GM12878 (cell line): ENCODE results near the gene SYK. TPM values are rescaled to one million over a fixed set of nuclear protein-coding genes. Genes with fewer than 3 reads are reported as not detected.

Source experiments
- ATAC-seq: fragments of 200-7000 bp; cut with Tn5 transposase; 3 replicates; pipeline ENCODE4 v1.9.1; 2020; ENCODE audit warnings: mild to moderate bottlenecking, moderate library complexity
- BruUV-seq: library from RNA; stranded (reverse); fragments of 400-500 nt; replicated peaks from 2 replicates; lab custom pipeline; 2021; lab: Mats Ljungman, UMichigan
- CTCF ChIA-PET: fragments of 300-600 bp; sonication (Branson Sonifier 250); formaldehyde crosslinking; extraction: SDS; loops from one replicate; lab custom pipeline; 2021; ENCODE audit warnings: inconsistent platforms; lab: Yijun Ruan, JAX
- POLR2A ChIA-PET: fragments of 350-600 bp; formaldehyde crosslinking; extraction: SDS; loops from one replicate; lab custom pipeline; 2021; ENCODE audit warnings: inconsistent platforms; lab: Charles Lee
- RAD21 ChIA-PET: fragments of 300-600 bp; sonication (Branson Sonifier 250); formaldehyde crosslinking; loops from one replicate; lab custom pipeline; 2023; ENCODE audit warnings: antibody characterized with exemption; ENCODE audit not compliant: unreplicated experiment; lab: Charles Lee
- SMC1A ChIA-PET: fragments of 300-600 bp; sonication (Branson Sonifier 250); formaldehyde crosslinking; loops from one replicate; lab custom pipeline; 2023; ENCODE audit not compliant: unreplicated experiment, uncharacterized antibody; lab: Charles Lee
- DNase-seq: peaks from one replicate; pipeline ENCODE4 v3.0.0-alpha.2; 2011; ENCODE audit warnings: low read depth, low spot score
- FAIRE-seq: peaks from 3 replicates; lab custom pipeline; 2011; peaks lifted over from hg19 to GRCh38; lab: Jason Lieb, UNC
- H2AFZ ChIP-seq: 2 replicates; pipeline ENCODE4 v1.6.0; 2011; ENCODE audit warnings: low read depth, low read length, control low read depth; ENCODE audit not compliant: control insufficient read depth
- H3K27ac ChIP-seq: 2 replicates; pipeline ENCODE4 v1.5.1; 2011; ENCODE audit warnings: control low read depth; ENCODE audit not compliant: control insufficient read depth, insufficient read depth
- H3K27me3 ChIP-seq, 2 experiments: replicated peaks in 1 of 2; 2 replicates each; pipeline versions ENCODE4 v1.6.0 to v1.6.1; 2011; ENCODE audit warnings: low read length in 1 of 2; ENCODE audit not compliant: control insufficient read depth in 2 of 2, insufficient read depth in 2 of 2
- H3K36me3 ChIP-seq, 2 experiments: 2 replicates each; pipeline ENCODE4 v1.5.1; 2011; ENCODE audit warnings: low read length in 1 of 2; ENCODE audit not compliant: control insufficient read depth in 2 of 2, insufficient read depth in 2 of 2
- H3K4me1 ChIP-seq: 2 replicates; pipeline ENCODE4 v1.6.1; 2011; ENCODE audit warnings: mild to moderate bottlenecking, low read length, moderate library complexity, mixed read lengths; ENCODE audit not compliant: control insufficient read depth, insufficient read depth
- H3K4me2 ChIP-seq: 2 replicates; pipeline ENCODE4 v1.6.0; 2011; ENCODE audit warnings: control low read depth; ENCODE audit not compliant: control insufficient read depth, insufficient read depth
- H3K4me3 ChIP-seq: fragments of 200-600 bp; sonication (generic); 2 replicates; pipeline ENCODE4 v1.5.1; 2016
- H3K79me2 ChIP-seq: 2 replicates; pipeline ENCODE4 v1.6.0; 2011; ENCODE audit warnings: low read length; ENCODE audit not compliant: control insufficient read depth, insufficient read depth
- H3K9ac ChIP-seq: 2 replicates; pipeline ENCODE4 v1.8.0; 2011; ENCODE audit warnings: low read length, control low read depth, mixed read lengths; ENCODE audit not compliant: control insufficient read depth, insufficient read depth
- H3K9me3 ChIP-seq: replicated peaks from 3 replicates; pipeline ENCODE4 v1.5.1; 2011; ENCODE audit warnings: mild to moderate bottlenecking, low read length; ENCODE audit not compliant: control insufficient read depth, insufficient read depth
- H4K20me1 ChIP-seq: 2 replicates; pipeline ENCODE4 v1.6.0; 2011; ENCODE audit not compliant: control insufficient read depth, insufficient read depth
- LARP7 ChIP-seq: fragments of 450-650 bp; IDR thresholded peaks from 2 replicates; pipeline ENCODE4 v1.6.1; 2017; ENCODE audit warnings: mild to moderate bottlenecking
- MYC ChIP-seq: IDR thresholded peaks from 2 replicates; pipeline ENCODE4 v1.6.1; 2011; ENCODE audit warnings: mild to moderate bottlenecking, low read length, moderate library complexity, inconsistent platforms; ENCODE audit not compliant: insufficient read depth, insufficient replicate concordance, insufficient read length, severe bottlenecking
- POLR2A ChIP-seq: IDR thresholded peaks from 2 replicates; pipeline ENCODE4 v1.6.1; 2011; ENCODE audit warnings: low read depth, mild to moderate bottlenecking, low read length
- STAT1 ChIP-seq: fragments of 450-650 bp; conservative IDR thresholded peaks from 2 replicates; pipeline ENCODE4 v1.6.1; 2014; ENCODE audit warnings: antibody characterized with exemption, mild to moderate bottlenecking
- WGBS: methylation state at CpG from one replicate; pipeline ENCODE4 v1.1.6; 2016; ENCODE audit warnings: low lambda C conversion rate; ENCODE audit not compliant: insufficient replicate concordance, insufficient coverage; ENCODE audit errors: missing lambda C conversion rate; 5-methylcytosine and 5-hydroxymethylcytosine counted together
- in situ Hi-C: fragments of 300-500 bp; cut with MboI; formaldehyde crosslinking; loops from 9 replicates; pipeline ENCODE4 v1.14.3; 2018; ENCODE audit warnings: mixed read lengths
- intact Hi-C: fragments of 100-400 bp; cut with micrococcal nuclease; formaldehyde crosslinking; loops from one replicate; pipeline ENCODE4 v1.14.2; 2022; ENCODE audit not compliant: unreplicated experiment
- polyA plus RNA-seq, 11 experiments: library from polyadenylated mRNA; depleted of rRNA in 4 of 11; unstranded in 6 of 11; stranded (reverse) in 5 of 11; fragments of >200 nt; fragmentation: Nextera tagmentation in 4 of 11; fragmentation: Illumina TruSeq in 1 of 11; extraction: Ambion mirVana in 4 of 11; extraction: Trizol in 1 of 11; gene quantifications; 1 replicate in 1 of 11; 2 replicates in 10 of 11; pipeline versions ENCODE4 v1.2.1 to v1.2.3, GENCODE V29; 2011 to 2016; ENCODE audit warnings: inconsistent platforms in 2 of 11, missing spikeins in 2 of 11, low read depth in 1 of 11
- total RNA-seq, 4 experiments: library from RNA; depleted of rRNA in 3 of 4; stranded (reverse); fragments of >200 nt in 3 of 4; fragmentation: Illumina TruSeq in 1 of 4; extraction: Trizol in 1 of 4; gene quantifications; 2 replicates each; pipeline versions ENCODE4 v1.2.1 to v1.2.3, GENCODE V29; 2013 to 2021
- TF ChIP-seq, protein P1 (sequence below): IDR thresholded peaks from 2 replicates; pipeline ENCODE4 v1.6.1; 2011; ENCODE audit warnings: mild to moderate bottlenecking, low read depth, low read length, moderate library complexity; ENCODE audit not compliant: insufficient replicate concordance
- TF ChIP-seq, protein P2 (sequence below): fragments of 450-650 bp; IDR thresholded peaks from 2 replicates; pipeline ENCODE4 v1.6.1; 2017; ENCODE audit warnings: mild to moderate bottlenecking
- TF ChIP-seq, protein P3 (sequence below): IDR thresholded peaks from 2 replicates; pipeline ENCODE4 v1.6.1; 2012; ENCODE audit warnings: mild to moderate bottlenecking, low read depth, low read length

Gene SYK
- total and polyA plus RNA-seq, 10 of the 15 experiments (the other 5 are each of a cell fraction or from before 2014, with no cell fraction given): 6.5 to 135 (median 68.8) TPM

DNA sequence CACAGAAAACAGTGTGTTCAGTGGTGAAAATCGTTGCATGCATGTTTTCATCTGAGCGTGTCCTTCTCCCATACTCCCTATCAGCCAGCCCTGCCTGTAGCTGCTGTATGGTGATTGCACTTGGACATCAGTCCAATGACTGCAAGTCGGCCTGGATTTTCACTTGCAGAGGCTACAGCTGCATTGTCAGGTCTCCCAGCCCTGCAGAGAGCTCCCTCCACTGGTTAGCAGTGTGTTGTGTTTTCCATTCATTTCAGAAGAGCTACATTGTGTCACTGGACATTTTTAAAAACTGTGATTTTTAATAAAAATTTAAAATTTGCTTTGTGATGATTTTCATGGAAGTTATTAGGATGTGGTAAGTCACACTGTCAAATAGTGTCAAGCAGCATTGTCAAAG lies 96.6 kb downstream of the SYK start:
- H3K79me2 ChIP-seq: no peaks in the 10 kb centered on the region
- no TSS peak for BruUV-seq
- H3K4me3 ChIP-seq: no peak overlapping the region
- intact Hi-C loops: no loop called here
- no peaks in the 10 kb centered on the region for H4K20me1 ChIP-seq
- no peak for FAIRE-seq
- in situ Hi-C loops: no loop called here
- no peak overlapping the region for H3K9ac ChIP-seq
- TF ChIP-seq STAT1: no peak
- TF ChIP-seq, protein P1, sequence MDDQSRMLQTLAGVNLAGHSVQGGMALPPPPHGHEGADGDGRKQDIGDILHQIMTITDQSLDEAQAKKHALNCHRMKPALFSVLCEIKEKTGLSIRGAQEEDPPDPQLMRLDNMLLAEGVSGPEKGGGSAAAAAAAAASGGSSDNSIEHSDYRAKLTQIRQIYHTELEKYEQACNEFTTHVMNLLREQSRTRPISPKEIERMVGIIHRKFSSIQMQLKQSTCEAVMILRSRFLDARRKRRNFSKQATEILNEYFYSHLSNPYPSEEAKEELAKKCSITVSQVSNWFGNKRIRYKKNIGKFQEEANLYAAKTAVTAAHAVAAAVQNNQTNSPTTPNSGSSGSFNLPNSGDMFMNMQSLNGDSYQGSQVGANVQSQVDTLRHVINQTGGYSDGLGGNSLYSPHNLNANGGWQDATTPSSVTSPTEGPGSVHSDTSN: no peak
- TF ChIP-seq, all 136 proteins: peak for 0
- H3K27me3 ChIP-seq: no peaks in the 10 kb centered on the region
- POLR2A ChIA-PET: no interaction called here
- CTCF ChIA-PET: interaction anchor here (0.8 to 1.2 kb wide), 2 partner anchors 16 to 20 kb away, joined by 4 to 5 read pairs; no protein-coding TSS in a partner anchor
- H3K36me3 ChIP-seq: peaks cover 4% of the 10 kb centered on the region in 2 experiments; a peak in 2 of 4 replicates
- no peak overlapping the region for H3K27ac ChIP-seq
- 81% methylated on average over 3 of the region's 3 CpGs for WGBS
- no peak overlapping the region for H2AFZ ChIP-seq
- RAD21 ChIA-PET: interaction anchor here (0.9 kb wide), 1 partner anchor 18 kb away, joined by 3 read pairs; no protein-coding TSS in a partner anchor
- DNase-seq: no peak
- H3K9me3 ChIP-seq: no peaks in the 10 kb centered on the region
- SMC1A ChIA-PET: interaction anchor here (1.2 kb wide), 1 partner anchor 17 kb away, joined by 3 read pairs; no protein-coding TSS in a partner anchor
- H3K4me1 ChIP-seq: no peaks in the 10 kb centered on the region
- ATAC-seq: no peak
- no peak overlapping the region for H3K4me2 ChIP-seq

DNA sequence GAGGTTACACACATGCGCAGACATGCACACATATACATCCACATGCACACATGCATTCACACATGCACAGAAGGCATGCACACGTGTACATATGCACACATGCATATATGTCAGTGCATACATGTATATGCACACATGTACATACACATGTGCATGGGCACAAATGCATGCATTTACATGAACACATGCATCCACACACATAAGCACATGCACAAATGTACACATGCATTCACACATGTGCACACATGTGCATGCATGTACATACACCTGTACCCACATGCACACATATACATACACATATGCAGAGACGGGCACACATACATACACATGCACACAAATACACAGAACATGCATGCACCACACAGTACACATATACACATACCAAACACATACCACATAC lies 97.7 kb downstream of the SYK start:
- Histone ChIP-seq H4K20me1 (no peaks in the 10 kb centered on the region), H3K4me2 (no peak overlapping the region), H2AFZ (no peak overlapping the region), H3K9me3 (no peaks in the 10 kb centered on the region), H3K27me3 (no peaks in the 10 kb centered on the region), H3K79me2 (no peaks in the 10 kb centered on the region), H3K36me3 (peaks cover 3 to 4% of the 10 kb centered on the region in 2 experiments; a peak in 1 of 4 replicates), H3K27ac (no peak overlapping the region), H3K4me3 (no peak overlapping the region), H3K9ac (no peak overlapping the region), H3K4me1 (no peaks in the 10 kb centered on the region)
- SMC1A ChIA-PET: no interaction called here
- in situ Hi-C loops: no loop called here
- DNase-seq (no peak), ATAC-seq (no peak), FAIRE-seq (no peak)
- intact Hi-C loops: no loop called here
- CTCF ChIA-PET: interaction anchor here (0.8 to 1.2 kb wide), 2 partner anchors 15 to 19 kb away, joined by 4 to 5 read pairs; no protein-coding TSS in a partner anchor
- POLR2A ChIA-PET: no interaction called here
- RAD21 ChIA-PET: interaction anchor here (0.9 kb wide), 1 partner anchor 17 kb away, joined by 3 read pairs; no protein-coding TSS in a partner anchor
- BruUV-seq: no TSS peak
- 78% methylated on average over 3 of the region's 3 CpGs for WGBS
- no peak for TF ChIP-seq MYC
- TF ChIP-seq, protein P2, sequence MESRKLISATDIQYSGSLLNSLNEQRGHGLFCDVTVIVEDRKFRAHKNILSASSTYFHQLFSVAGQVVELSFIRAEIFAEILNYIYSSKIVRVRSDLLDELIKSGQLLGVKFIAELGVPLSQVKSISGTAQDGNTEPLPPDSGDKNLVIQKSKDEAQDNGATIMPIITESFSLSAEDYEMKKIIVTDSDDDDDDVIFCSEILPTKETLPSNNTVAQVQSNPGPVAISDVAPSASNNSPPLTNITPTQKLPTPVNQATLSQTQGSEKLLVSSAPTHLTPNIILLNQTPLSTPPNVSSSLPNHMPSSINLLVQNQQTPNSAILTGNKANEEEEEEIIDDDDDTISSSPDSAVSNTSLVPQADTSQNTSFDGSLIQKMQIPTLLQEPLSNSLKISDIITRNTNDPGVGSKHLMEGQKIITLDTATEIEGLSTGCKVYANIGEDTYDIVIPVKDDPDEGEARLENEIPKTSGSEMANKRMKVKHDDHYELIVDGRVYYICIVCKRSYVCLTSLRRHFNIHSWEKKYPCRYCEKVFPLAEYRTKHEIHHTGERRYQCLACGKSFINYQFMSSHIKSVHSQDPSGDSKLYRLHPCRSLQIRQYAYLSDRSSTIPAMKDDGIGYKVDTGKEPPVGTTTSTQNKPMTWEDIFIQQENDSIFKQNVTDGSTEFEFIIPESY: no peak
- TF ChIP-seq LARP7: no peak
- no peak for TF ChIP-seq POLR2A
- TF ChIP-seq, protein P3, sequence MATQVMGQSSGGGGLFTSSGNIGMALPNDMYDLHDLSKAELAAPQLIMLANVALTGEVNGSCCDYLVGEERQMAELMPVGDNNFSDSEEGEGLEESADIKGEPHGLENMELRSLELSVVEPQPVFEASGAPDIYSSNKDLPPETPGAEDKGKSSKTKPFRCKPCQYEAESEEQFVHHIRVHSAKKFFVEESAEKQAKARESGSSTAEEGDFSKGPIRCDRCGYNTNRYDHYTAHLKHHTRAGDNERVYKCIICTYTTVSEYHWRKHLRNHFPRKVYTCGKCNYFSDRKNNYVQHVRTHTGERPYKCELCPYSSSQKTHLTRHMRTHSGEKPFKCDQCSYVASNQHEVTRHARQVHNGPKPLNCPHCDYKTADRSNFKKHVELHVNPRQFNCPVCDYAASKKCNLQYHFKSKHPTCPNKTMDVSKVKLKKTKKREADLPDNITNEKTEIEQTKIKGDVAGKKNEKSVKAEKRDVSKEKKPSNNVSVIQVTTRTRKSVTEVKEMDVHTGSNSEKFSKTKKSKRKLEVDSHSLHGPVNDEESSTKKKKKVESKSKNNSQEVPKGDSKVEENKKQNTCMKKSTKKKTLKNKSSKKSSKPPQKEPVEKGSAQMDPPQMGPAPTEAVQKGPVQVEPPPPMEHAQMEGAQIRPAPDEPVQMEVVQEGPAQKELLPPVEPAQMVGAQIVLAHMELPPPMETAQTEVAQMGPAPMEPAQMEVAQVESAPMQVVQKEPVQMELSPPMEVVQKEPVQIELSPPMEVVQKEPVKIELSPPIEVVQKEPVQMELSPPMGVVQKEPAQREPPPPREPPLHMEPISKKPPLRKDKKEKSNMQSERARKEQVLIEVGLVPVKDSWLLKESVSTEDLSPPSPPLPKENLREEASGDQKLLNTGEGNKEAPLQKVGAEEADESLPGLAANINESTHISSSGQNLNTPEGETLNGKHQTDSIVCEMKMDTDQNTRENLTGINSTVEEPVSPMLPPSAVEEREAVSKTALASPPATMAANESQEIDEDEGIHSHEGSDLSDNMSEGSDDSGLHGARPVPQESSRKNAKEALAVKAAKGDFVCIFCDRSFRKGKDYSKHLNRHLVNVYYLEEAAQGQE: no peak
